GM18526 (cell line): ENCODE results near the gene MFAP2.

Experiments
- POLR2A ChIP-seq: IDR thresholded peaks from 3 replicates; pipeline ENCODE4 v1.6.1; 2011; ENCODE audit not compliant: insufficient read length; ENCODE audit errors: extremely low read depth

The MFAP2 gene

DNA sequence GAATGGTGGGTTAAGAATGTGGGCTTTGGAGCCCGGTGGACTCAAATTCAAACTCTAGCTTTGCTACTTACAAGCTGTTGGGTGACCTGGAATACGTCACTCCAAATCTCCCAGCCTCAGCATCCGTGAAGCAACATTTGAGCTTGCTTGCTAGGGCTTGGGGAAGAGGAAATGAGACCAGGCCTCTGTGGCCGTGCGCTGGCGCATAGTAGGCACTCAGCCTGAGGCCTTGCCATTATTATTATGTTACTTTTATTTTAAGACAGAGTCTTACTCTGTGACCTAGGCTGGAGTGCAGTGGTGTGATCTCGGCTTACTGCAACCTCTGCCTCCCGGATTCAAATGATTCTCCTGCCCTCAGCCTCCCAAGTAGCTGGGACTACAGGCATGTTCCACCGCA lies 12.3 kb upstream of the MFAP2 start:
- no peak for TF ChIP-seq POLR2A

DNA sequence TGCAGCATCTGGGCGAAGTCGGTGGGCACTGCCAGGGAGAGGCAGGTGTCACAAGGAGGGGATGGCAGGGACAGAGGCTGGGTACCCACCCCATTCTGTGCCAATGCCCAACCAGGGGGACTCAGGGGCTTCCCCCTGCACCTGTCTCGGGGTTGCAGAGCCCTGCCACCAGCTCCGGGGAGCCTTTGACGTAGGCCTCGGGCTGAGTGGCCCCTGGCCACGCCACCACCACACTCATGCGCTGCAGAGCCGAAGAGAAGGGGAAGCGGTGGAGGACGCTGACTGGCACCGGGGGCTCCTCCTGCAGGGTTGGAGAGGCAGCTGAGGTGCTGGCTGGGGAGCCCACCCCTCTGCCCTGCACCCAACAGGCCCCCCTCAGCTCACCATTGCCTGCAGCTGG lies 11.7 kb upstream of the MFAP2 start:
- TF ChIP-seq POLR2A, result no peak

DNA sequence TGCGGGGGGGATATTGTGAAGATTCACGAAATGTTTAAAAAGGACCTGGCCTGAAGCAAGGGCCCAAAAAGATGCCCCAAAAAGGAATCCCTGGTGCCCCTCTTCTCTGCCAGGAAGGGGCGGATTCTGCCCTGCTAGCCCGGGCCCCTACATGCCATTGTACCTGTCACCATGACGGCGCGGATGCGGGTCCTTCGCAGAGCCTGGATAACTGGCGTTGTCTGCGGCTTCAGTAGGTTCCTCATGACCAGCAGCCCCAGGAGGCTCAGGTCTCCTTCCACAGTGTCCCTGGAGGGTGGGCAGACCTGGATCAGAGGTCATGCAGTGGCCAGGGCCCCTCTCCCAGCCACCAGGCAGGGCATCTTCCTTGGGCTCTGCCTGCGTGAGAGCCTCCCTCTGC lies 11.2 kb upstream of the MFAP2 start:
- no peak for TF ChIP-seq POLR2A

DNA sequence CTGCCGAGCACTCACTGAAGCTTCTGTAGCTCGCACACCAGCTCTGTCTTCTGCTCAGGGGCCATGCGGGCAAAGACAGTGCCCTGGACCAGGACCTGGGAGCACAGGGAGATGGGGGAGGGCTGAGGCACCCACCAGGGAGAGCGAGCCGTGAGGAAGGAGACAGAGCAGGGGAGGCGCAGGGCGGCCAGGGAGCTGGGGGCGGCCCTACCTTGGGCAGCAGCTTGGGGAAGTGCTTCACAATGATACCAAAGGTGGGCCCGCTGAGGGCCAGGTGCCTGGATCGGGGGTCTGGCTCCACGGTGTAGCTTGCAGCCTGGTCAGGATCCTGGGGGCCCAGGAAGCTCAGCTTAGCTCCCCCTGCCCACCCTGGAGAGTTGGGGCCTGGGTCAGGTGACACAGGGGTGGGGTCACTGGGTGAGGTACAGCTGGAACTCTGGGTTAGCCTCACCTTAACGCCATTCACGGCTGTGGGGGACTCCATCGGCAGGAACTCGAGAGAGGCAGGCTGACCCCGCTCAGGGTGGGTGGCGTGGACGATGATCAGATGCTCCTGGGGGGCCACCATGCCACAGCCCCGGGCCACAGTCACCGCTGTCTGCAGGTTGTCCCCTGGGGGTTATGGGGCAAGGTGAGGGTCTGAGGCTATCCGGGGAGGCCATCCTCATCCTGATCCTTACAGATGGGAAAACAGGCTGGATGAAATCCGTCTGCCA lies 9.4 kb upstream of the MFAP2 start:
- no peak for TF ChIP-seq POLR2A

DNA sequence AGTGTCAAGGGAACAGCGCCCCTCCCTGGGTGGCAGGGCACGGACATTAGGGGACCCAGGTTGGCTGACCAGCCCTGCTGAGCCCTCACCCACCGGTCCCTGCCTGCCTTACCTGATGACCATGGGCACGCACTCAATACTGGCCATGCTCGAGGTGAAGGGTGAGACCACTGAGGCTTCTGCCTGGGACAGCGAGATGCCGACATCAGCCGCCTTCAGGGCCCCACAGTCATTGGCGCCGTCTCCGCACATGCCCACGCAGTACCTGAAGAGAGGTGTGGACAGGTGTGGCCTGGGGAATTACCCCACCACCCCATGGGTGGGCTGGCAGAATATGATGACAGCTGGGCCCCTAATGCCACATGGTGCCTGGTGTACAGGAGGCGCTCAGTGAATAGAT lies 7.8 kb upstream of the MFAP2 start:
- no peak for TF ChIP-seq POLR2A

DNA sequence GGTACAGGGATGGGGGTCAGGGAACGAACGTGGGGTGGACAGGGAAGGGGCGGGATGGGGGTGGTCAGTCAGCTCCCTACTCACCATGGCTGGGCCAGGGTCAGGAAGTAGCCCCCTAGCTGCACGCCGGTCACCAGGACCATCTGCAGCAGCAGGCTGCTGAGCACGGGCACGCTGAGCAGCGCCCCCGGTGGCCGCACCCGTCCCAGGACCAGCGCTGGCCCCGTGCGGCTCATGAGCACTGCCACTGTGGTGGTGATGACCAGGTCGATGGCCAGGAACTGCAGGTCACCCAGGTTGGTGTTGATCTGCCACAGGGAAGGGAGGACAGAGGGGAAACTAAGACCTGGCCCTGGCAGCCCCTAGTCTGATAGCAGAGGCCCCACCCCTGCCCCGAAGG lies 6.5 kb upstream of the MFAP2 start:
- TF ChIP-seq POLR2A, result no peak

- no peak for TF ChIP-seq POLR2A
Observed at GRCh38 chr1:16986560-16986959, 6.1 kb upstream of the MFAP2 start.

- no peak for TF ChIP-seq POLR2A
Observed at GRCh38 chr1:16986113-16986512, 5.7 kb upstream of the MFAP2 start.

DNA sequence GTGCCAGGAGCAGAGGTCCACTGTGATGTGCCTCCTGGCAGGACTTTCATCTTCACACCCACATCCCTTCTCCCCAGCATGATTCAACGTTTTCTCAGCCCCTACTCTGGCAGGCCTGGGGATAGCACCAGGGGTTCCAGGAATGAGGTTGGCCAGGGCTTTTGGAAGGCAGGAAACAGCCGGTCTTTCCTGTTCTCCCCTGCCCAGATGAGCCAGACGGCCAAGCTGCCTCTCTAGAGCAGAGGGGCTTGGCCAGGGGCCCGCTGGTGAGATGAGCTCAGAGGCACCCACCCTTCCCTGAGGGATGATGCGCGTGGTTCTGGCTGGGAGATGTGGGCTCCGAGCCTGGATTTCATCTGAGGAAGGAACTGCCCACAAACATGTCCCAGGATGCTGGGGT lies 4.3 kb upstream of the MFAP2 start:
- TF ChIP-seq POLR2A, result no peak

- TF ChIP-seq POLR2A, result no peak
Observed at GRCh38 chr1:16983649-16984048, 3.2 kb upstream of the MFAP2 start.

DNA sequence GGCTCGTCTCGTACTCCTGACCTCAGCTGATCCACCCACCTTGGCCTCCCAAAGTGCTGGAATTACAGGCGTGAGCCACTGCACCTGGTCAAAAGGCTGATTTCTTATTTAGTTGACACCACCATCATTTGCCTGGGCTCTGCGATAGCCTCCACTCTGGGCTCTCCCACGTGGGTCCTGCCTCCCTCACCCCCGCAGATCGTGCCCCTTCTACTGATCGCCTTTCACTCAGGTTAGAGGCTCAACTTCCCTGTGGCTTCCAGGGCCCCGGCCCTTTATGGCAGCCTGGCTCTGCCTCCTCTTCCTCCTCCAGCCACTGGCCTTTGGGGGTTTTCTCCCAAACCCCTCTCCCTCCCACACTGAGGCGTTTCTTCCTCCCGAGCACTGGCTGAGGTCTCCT lies 2.5 kb upstream of the MFAP2 start:
- TF ChIP-seq POLR2A, result no peak

DNA sequence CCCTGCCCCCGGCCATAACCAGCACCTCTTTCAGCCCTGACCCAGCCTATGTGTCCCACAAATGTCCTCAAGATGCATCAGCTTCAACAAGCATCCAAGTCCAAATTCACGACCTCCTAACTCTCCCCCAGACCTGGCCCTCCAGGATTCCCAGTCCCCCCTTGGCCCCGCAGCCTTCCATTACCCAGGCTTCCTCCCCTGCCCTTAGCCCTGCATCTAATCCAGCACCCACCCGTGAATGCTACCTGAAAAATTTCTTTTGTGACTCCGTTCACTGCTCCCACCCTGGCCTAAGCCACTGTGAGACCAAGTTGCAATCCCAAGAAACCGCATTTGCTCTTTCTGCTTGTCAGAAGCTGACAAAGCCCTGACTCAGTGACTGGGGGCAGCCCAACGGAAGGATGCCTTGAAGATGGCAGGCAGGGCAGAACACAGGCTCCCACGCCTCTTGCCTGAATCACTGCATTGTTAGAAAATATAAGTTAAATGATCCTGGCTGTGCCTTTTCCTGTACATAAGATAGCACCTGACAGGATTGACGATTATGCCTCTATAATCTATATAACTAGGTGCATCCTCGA lies 939 bp upstream of the MFAP2 start:
- no peak for TF ChIP-seq POLR2A

- TF ChIP-seq POLR2A, result no peak
Observed at GRCh38 chr1:16979475-16980327, 719 bp downstream of the MFAP2 start.

DNA sequence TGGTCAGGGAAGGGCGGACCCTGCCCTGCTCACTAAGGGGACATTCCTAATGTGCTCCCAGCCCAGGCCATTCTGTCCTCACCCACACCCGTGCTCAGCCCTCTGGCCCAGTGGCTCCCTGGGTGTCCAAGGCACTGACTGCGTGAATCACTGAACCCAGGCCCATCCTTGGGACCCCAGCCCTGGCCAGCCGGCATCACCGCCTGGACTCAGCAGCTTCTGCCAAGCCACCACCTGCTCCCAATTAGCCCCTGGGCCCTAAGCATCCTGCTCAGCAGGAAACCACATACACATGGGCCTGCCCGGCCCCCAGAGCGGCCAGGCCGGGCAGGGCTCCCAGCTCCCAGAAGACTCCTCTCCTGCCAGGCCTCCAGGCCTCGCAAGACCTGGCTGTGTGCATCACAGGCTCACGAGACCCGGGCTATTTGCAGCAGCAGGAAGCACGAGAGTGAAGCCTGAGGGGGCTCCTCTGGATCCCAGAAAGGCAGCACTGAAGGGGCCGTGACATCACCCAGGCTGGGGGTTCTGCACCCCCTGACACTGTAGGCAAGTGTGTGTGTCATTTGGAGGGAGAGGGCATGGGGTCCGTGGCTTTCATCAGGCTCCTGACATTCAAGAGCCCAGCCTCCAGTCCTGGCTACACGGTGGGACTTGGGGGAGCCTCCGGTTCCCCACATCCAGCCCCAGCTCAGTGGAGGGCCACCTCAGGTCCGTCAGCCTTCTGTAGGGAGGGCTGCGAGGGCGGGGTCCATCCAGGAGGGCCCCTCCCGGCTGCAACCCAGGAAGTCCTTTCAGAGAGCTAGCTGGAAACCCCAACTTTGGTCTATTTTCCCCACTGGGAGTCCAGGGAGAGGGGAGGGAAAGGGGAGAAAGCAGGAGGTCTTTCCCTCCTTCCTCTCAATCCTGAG lies 1.6 kb downstream of the MFAP2 start:
- TF ChIP-seq POLR2A, result no peak

DNA sequence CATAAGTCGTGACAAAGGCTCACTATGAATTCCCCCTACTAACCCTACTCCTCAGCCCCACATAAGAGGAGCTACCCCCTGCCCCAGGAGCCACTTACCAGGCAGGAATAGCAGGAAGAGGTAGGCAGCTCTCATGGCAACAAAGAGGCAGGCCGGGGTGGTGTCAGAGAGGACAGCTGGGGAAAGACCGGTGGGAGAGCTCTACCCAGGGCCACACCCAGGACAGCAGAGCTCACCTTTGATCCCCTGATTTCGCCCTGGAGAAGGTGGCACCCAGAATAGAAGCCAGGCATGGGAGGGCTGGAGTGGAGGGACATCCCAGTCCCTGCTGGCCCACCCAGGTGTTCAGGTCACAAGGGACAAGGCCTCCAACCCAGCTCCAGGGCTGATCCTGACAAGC lies 2.3 kb downstream of the MFAP2 start:
- TF ChIP-seq POLR2A, result no peak

DNA sequence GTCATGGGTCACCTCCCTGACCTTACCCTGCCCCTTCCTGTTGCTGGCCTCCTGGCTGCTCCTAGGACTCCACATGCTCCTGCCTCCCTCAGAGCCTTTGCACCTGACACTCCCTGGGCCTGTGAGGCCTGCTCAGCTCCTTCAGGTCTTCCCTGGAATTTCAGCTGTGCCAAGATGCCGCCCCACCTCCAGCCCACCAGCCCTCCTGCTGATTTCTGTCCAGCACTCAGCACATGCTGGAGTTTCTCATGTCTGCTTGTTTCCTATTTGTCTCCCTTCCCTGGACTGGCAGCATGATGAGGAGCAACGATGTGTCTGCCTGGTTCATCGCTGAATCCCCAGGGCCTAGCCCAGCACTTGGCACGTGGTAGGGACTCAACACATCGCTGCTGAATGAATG lies 3.0 kb downstream of the MFAP2 start:
- TF ChIP-seq POLR2A, result no peak

DNA sequence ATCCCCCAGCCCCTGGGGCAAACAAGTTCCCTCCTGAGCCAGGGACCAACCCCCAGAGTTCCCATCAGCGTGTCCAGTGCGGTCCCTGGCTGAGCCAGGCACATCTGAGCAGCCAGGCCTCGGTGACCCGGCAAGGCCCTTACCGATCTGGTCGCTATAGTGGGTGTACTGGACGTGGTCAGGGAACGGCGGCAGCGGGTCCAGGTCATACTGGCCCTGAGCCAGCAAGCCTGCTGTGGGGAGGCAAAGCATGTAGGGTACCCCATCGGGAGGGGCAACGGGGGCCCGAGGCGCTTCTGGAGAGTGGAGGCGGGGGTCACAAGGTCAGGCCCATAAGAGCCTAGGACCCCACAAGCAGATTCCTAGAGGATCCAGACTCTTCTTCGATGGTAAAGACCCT lies 3.5 kb downstream of the MFAP2 start:
- TF ChIP-seq POLR2A, result no peak
